Placental epithelial cell (primary cell): ENCODE measurements around the gene MCCC1. TPM values are rescaled to one million over a fixed set of nuclear protein-coding genes. Genes with fewer than 3 reads are reported as not detected.

Source experiments
- total RNA-seq: library from RNA; depleted of rRNA; stranded (reverse); fragments of >200 nt; gene quantifications from 2 replicates; pipeline ENCODE4 v1.2.3, GENCODE V29; 2012

MCCC1 gene
- 19.8 and 29.4 TPM in 2 replicates for total RNA-seq

DNA sequence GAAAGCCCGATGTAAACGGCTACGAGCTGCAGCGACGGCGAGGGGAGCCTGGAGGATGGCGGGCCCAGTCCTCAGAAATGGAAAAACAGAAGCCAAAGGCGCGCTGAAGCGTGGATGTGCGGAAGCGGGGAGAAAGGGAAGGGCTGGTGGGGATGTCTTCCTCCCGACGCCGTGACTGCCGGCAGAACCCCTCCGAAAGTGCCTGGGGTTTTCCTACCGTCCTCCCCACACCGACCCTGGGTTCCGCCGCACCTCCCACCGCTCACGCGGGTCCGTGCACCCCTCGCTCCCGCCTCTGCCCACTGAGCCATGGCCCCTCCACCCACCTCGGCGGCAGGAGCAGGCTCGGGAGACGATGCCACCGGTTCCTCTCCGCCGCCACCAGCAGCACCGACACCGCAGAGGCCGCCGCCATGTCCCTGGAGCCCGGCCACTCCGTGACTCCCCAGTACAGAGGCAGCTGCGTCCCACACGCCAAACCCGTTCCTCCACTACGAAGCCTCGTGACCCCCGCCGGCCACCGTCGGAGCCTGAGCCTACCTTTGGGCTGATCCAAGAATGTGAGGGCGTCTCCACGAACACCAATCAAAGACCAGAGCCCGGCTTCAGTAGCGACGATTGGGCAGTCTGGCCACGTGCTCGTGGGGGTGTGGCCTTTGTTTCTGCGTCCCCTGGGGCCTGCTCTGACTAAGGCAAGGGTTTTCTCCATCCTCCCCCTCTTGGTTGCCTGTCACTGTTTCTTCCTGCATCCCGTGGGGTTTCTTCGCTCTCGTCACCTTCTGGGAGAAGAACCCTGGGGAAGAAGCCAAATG, at the start of gene MCCC1:
TSS of gene MCCC1 (minus strand) at position 471 of the 812 bp plus-strand sequence. CDS start at position 415, 56 bp downstream.

GRCh38 chr3:182980204-182981037, 118.9 kb downstream of the MCCC1 start, which contains the start of gene DCUN1D1:
DCUN1D1 (minus strand) TSS chr3:182980538; CDS start chr3:182980489, 49 bp downstream.

Other genes with a start within 250 kb of the MCCC1 start
- 16.9 and 28.3 TPM in 2 replicates for gene DCUN1D1, start 119.0 kb downstream of the MCCC1 start, total RNA-seq
- 0.11 TPM in 1 of 2 replicates, not detected in the other for gene LAMP3, start 63.2 kb upstream of the MCCC1 start, total RNA-seq
- gene B3GNT5, start 153.8 kb upstream of the MCCC1 start, total RNA-seq, result 11.7 and 22.0 TPM in 2 replicates